Neural cell (in vitro differentiated cells): ENCODE data around the gene TRIO. TPM values are rescaled to one million over a fixed set of nuclear protein-coding genes. Genes with fewer than 3 reads are reported as not detected.

Experiments used
- H2AFZ ChIP-seq: fragments of 200-600, 300-800 bp; sonication (generic), shearing (Covaris generic); 2 replicates; pipeline ENCODE4 v1.6.0; 2014; ENCODE audit warnings: low read depth, mild to moderate bottlenecking, antibody characterized with exemption, low read length, moderate library complexity
- H3F3A ChIP-seq: fragments of 200-600 bp; shearing (Covaris generic); 2 replicates; pipeline ENCODE4 v1.6.1; 2016; ENCODE audit warnings: mild to moderate bottlenecking, moderate library complexity, mixed read lengths, antibody characterized with exemption, low read length; ENCODE audit not compliant: insufficient read depth, poor library complexity, severe bottlenecking
- H3K27ac ChIP-seq: fragments of 200-600, 300-800 bp; sonication (generic), shearing (Covaris generic); 2 replicates; pipeline ENCODE4 v1.5.1; 2014; ENCODE audit warnings: mild to moderate bottlenecking, low read length, moderate library complexity
- H3K27me3 ChIP-seq: fragments of 300-800, 200-600 bp; sonication (generic), shearing (Covaris generic); 2 replicates; pipeline ENCODE4 v1.6.0; 2014; ENCODE audit warnings: mild to moderate bottlenecking, low read depth, low read length, moderate library complexity; ENCODE audit not compliant: insufficient read depth
- H3K36me3 ChIP-seq: fragments of 300-800, 200-600 bp; sonication (generic), shearing (Covaris generic); 2 replicates; pipeline ENCODE4 v1.5.1; 2014; ENCODE audit warnings: mild to moderate bottlenecking, antibody characterized with exemption, low read length, moderate library complexity; ENCODE audit not compliant: insufficient read depth
- H3K4me2 ChIP-seq: fragments of 300-800, 200-600 bp; sonication (generic), shearing (Covaris generic); 2 replicates; pipeline ENCODE4 v1.6.0; 2014; ENCODE audit warnings: mild to moderate bottlenecking, low read length
- H3K4me3 ChIP-seq: fragments of 300-800, 200-600 bp; sonication (generic), shearing (Covaris generic); 2 replicates; pipeline ENCODE4 v1.5.1; 2014; ENCODE audit warnings: mild to moderate bottlenecking, low read length, moderate library complexity
- H3K79me2 ChIP-seq: fragments of 200-600 bp; shearing (Covaris generic); replicated peaks from 2 replicates; pipeline ENCODE4 v1.6.0; 2014; ENCODE audit warnings: mild to moderate bottlenecking, low read length, moderate library complexity; ENCODE audit not compliant: insufficient read depth
- H3K9ac ChIP-seq: fragments of 300-800, 200-600 bp; sonication (generic), shearing (Covaris generic); 2 replicates; pipeline ENCODE4 v1.6.1; 2016; ENCODE audit warnings: mild to moderate bottlenecking, low read length, mixed read lengths
- H3K9me2 ChIP-seq: fragments of 200-600 bp; shearing (Covaris generic); 2 replicates; pipeline ENCODE4 v1.6.1; 2016; ENCODE audit warnings: mild to moderate bottlenecking, low read length, mixed read lengths; ENCODE audit not compliant: insufficient read depth
- H3K9me3 ChIP-seq: fragments of 200-600, 300-800 bp; sonication (generic), shearing (Covaris generic); 2 replicates; pipeline ENCODE4 v1.6.1; 2016; ENCODE audit warnings: mild to moderate bottlenecking, mixed run types, low read length, moderate library complexity, mixed read lengths
- H4K20me1 ChIP-seq: fragments of 200-600 bp; shearing (Covaris generic); 2 replicates; pipeline ENCODE4 v1.6.1; 2016; ENCODE audit warnings: mild to moderate bottlenecking, mixed run types; ENCODE audit not compliant: insufficient read depth
- CTCF ChIP-seq: fragments of 450-650 bp; IDR thresholded peaks from 2 replicates; pipeline ENCODE4 v1.5.1; 2014; ENCODE audit warnings: antibody characterized with exemption, mild to moderate bottlenecking, moderate library complexity; ENCODE audit not compliant: poor library complexity, severe bottlenecking
- EP300 ChIP-seq: fragments of 450-650 bp; conservative IDR thresholded peaks from 2 replicates; pipeline ENCODE4 v1.6.1; 2014; ENCODE audit warnings: antibody characterized with exemption, mild to moderate bottlenecking, moderate library complexity; ENCODE audit not compliant: poor library complexity, severe bottlenecking
- EZH2 ChIP-seq: fragments of 200-600, 300-800 bp; shearing (Covaris generic), sonication (generic); IDR thresholded peaks from 2 replicates; pipeline ENCODE4 v1.6.1; 2014; ENCODE audit warnings: antibody characterized with exemption, low read length, borderline replicate concordance, mild to moderate bottlenecking; ENCODE audit not compliant: insufficient read depth, poor library complexity, severe bottlenecking
- MXI1 ChIP-seq: fragments of 450-650 bp; conservative IDR thresholded peaks from 2 replicates; pipeline ENCODE4 v1.6.1; 2014; ENCODE audit warnings: antibody characterized with exemption, mild to moderate bottlenecking; ENCODE audit not compliant: poor library complexity, severe bottlenecking
- POLR2AphosphoS5 ChIP-seq: IDR thresholded peaks from 2 replicates; pipeline ENCODE4 v1.6.1; 2012
- RAD21 ChIP-seq: fragments of 450-650 bp; conservative IDR thresholded peaks from 2 replicates; pipeline ENCODE4 v1.6.1; 2014; ENCODE audit warnings: antibody characterized with exemption, mild to moderate bottlenecking, moderate library complexity
- REST ChIP-seq: IDR thresholded peaks from 2 replicates; pipeline ENCODE4 v1.6.1; 2012; ENCODE audit warnings: borderline replicate concordance
- SMC3 ChIP-seq: fragments of 450-650 bp; conservative IDR thresholded peaks from 2 replicates; pipeline ENCODE4 v1.6.1; 2014; ENCODE audit warnings: antibody characterized with exemption, mild to moderate bottlenecking, moderate library complexity; ENCODE audit not compliant: poor library complexity
- TAF1 ChIP-seq: IDR thresholded peaks from 2 replicates; pipeline ENCODE4 v1.6.1; 2012; ENCODE audit warnings: low read depth
- polyA plus RNA-seq: library from polyadenylated mRNA; depleted of rRNA; stranded (reverse); fragments of >200 nt; gene quantifications from 2 replicates; pipeline ENCODE4 v1.2.3, GENCODE V29; 2014

The TRIO gene
- polyA plus RNA-seq, 1 donor from 2014 or later, result 168 TPM

GRCh38 chr5:14366763-14367162 lies 223.6 kb downstream of the TRIO start:
- no peak for TF ChIP-seq EZH2
- TF ChIP-seq POLR2AphosphoS5, result no peak
- TF ChIP-seq MXI1, result no peak
- TF ChIP-seq REST, result no peak
- no peak for TF ChIP-seq CTCF
- Histone ChIP-seq H3K9me3 (no peaks in the 10 kb centered on the region), H3K4me3 (no peak overlapping the region), H3K27ac (no peak overlapping the region), H4K20me1 (no peaks in the 10 kb centered on the region), H3K4me2 (no peak overlapping the region), H2AFZ (no peak overlapping the region), H3F3A (no peaks in the 10 kb centered on the region), H3K27me3 (no peaks in the 10 kb centered on the region), H3K36me3 (peaks cover 26% of the 10 kb centered on the region), H3K9me2 (no peaks in the 10 kb centered on the region), H3K9ac (no peak overlapping the region), H3K79me2 (no peaks in the 10 kb centered on the region)

- Histone ChIP-seq H3K36me3 (peaks cover 26% of the 10 kb centered on the region), H3K79me2 (no peaks in the 10 kb centered on the region)
- TF ChIP-seq REST, result no peak
- no peak for TF ChIP-seq EZH2
- TF ChIP-seq EP300, result no peak
- TF ChIP-seq RAD21, result no peak
- TF ChIP-seq POLR2AphosphoS5, result no peak
- no peak for TF ChIP-seq SMC3
- TF ChIP-seq CTCF, result no peak
- TF ChIP-seq TAF1, result no peak
Measured at GRCh38 chr5:14367364-14367763, 224.2 kb downstream of the TRIO start.

More at GRCh38 chr5:14367364-14367763, 224.2 kb downstream of the TRIO start:
- Histone ChIP-seq H2AFZ (no peak overlapping the region), H3K27ac (no peak overlapping the region), H3K9me2 (no peaks in the 10 kb centered on the region), H4K20me1 (no peaks in the 10 kb centered on the region), H3K27me3 (no peaks in the 10 kb centered on the region), H3K9ac (no peak overlapping the region), H3F3A (no peaks in the 10 kb centered on the region), H3K4me2 (no peak overlapping the region), H3K4me3 (no peak overlapping the region), H3K9me3 (no peaks in the 10 kb centered on the region)
